HG03469 (cell line): ENCODE measurements around the gene RBM15B.

Experiments used
- ATAC-seq: cut with Tn5 transposase; IDR thresholded peaks from one replicate; pipeline ENCODE4 v1.9.1; 2021; ENCODE audit warnings: mild to moderate bottlenecking, moderate library complexity, moderate number of reproducible peaks; ENCODE audit not compliant: unreplicated experiment

The RBM15B gene

DNA sequence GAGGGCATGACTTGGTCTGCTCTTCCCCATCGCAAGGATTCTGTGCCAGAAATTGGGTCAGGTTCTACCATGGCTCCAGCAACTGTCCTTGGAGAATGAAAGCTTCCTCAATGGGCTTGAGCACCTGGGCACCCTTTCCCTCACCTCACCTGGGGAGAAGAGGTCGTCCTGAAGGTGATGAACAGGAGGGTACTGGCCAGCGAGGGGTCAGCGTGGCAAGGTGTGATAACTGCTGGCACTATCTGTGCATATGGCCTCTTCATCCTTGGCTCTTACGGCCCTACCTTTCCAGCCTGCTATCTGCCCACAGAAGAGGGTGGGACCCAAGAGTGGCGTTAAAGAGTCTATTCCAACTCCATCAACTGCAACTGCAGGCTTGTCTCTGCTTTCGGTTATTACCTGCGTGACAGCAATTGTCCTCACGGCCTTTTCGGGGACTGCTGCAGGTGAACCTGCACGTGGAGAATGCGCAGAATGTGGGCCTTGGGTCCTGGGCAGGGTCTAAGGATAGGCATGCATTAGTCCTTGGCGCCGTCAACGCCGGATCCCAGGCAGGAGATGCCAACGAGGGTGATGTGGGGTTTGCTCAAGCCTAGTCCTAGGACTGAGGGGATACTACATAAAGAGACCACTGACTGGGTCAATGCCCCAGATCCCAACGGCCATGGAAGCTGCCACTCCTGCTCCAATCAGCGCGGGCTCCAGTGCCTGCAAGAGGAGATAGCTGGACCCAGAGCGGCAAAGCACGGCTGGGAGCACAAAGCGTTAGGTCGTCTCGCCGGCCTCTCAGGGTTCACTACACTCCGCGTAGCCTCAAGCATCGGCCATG is 625 bp upstream of the RBM15B start:
- no peak for ATAC-seq

DNA sequence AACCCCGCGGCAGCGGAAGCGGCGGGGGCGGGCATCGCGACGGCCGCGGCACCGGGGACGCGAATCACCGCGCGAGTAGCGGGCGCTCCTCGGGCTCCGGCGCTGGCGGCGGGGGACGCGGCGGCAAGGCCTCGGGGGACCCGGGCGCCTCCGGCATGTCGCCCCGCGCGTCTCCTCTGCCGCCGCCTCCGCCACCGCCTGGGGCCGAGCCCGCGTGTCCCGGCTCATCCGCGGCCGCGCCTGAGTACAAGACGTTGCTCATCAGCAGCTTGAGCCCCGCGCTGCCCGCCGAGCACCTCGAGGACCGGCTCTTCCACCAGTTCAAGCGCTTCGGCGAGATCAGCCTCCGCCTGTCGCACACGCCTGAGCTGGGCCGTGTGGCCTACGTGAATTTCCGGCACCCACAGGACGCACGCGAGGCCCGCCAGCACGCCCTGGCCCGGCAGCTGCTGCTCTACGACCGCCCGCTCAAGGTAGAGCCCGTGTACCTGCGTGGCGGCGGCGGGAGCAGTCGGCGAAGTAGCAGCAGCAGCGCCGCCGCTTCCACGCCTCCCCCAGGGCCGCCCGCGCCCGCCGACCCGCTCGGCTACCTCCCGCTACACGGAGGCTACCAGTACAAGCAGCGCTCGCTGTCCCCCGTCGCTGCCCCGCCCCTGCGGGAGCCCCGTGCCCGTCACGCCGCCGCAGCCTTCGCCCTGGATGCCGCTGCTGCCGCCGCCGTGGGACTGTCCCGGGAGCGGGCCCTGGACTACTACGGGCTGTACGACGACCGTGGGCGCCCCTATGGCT is 675 bp downstream of the RBM15B start:
- ATAC-seq = no peak

DNA sequence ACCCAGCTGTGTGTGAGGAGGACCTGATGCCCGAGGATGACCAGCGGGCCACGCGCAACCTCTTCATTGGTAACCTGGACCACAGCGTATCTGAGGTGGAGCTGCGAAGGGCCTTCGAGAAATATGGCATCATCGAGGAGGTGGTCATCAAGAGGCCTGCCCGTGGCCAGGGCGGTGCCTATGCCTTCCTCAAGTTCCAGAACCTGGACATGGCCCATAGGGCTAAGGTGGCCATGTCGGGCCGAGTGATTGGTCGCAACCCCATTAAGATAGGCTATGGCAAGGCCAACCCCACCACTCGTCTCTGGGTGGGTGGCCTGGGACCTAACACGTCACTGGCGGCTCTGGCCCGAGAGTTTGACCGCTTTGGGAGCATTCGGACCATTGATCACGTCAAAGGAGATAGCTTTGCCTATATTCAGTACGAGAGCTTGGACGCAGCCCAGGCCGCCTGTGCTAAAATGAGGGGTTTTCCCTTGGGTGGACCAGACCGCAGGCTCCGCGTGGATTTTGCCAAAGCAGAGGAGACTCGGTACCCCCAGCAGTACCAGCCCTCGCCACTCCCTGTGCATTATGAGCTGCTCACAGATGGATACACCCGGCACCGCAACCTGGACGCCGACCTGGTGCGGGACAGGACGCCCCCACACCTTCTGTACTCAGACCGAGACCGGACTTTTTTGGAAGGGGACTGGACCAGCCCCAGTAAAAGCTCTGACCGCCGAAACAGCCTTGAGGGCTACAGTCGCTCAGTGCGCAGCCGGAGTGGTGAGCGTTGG is 1.5 kb downstream of the RBM15B start:
- no peak for ATAC-seq

DNA sequence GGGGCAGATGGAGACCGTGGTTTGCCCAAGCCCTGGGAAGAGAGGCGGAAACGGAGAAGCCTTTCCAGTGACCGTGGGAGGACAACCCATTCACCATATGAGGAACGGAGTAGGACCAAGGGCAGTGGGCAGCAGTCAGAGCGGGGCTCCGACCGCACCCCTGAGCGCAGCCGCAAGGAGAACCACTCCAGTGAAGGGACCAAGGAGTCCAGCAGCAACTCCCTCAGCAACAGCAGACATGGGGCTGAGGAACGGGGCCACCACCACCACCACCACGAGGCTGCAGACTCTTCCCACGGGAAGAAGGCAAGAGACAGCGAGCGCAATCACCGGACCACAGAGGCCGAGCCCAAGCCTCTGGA is 2.0 kb downstream of the RBM15B start:
- ATAC-seq = no peak

DNA sequence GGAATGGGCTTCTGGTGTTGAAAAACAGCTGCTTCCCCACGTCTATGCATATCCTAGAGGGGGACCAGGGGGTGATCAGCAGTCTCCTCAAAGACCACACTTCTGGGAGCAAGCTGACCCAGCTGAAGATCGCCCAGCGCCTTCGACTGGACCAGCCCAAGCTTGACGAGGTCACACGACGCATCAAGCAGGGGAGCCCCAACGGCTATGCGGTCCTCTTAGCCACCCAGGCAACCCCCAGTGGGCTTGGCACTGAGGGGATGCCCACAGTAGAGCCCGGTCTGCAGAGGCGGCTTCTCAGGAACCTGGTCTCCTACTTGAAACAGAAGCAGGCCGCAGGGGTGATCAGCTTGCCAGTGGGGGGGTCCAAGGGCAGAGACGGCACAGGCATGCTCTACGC is 2.5 kb downstream of the RBM15B start:
- no peak for ATAC-seq

DNA sequence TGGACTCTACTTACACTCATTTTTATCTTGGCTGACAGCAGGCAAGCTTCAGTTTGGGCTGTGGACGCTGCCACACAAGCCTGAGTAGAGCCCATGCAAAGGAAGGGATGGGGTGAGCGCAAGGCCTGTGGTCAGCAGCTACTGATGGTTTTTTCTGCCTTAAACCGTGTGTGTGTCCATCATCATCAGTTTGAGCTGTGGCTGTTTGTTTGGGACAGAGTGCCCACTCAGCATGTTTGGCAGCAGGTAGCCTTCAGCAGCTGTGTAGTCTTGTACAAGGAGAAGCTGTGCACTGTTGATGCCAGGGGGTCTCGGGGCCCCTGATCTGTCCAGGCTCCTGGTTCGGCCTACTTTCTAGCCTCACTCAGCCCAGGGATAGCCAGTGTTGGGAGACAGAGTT is 3.5 kb downstream of the RBM15B start:
- no peak for ATAC-seq

DNA sequence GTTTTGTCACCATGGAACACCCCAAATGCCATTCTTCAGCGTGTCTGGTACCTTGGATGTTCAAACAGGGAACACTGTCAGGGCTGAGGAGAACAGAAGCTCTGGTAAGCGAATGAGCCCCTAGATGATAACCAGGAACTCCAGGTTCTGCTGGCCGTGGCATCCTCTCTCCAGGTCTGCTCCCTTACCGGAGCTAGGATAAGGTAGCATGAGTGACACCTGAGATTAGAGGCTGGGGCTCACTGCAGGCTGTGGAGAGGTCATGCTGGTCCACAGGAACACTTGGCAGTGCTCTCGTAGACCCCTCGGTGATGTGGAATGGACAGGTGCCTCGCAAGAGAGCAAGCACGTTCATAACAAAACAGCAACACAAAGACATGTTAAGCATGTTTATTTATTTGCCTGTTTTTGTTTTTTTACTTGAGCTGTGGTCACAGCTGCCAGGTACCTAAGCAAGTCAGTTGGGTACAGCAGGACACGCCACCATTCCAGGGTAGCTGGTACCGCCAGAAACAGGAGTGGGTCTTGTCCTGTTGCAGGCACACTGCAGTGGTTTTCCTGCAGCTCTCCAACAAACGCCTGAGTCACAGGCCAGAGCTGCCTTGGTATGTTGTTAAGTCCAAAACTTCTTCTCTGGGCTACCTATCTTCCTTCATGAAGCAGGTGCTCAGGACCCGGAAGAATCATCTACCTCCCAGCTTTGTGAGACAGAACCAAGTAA is 4.6 kb downstream of the RBM15B start:
- ATAC-seq = no peak

DNA sequence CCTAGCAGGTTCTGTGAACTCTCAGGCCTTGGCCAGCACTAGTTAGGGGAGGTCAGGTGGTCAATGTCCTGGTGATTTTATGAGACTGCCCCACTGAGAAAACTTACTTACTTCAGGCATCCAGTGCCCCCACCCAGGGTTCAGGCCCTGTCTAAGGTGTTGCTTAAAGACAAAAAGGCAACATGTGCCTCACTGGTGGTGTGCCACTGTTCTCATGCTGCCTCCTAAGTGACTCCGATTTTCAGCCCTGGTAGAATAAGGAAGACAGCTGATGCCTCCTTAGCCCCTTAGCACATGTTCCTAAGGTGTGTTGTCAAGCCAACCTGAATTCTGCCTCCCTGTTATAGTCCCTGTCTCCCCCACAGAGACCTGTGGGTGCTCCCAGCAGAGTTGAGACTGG is 5.3 kb downstream of the RBM15B start:
- ATAC-seq = no peak

DNA sequence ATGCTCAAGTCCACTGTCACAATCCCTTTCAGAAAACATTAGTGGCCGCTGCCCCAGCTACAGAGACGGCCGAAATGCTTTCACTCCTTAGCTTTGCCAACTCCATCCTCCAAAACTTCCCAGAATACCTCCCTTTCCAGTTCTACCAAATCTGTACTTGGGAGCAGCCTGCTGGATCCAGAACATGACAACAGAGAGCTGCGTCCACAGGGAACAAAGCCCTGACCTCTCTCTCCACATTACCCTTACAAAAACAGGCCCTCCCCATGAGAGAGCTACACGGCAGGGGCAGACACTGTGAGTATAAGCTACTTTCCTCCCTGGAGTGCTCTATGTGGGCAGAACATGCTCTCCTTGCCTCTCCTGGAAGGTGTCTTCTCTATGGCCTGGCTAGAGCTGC is 6.3 kb downstream of the RBM15B start:
- ATAC-seq = no peak

DNA sequence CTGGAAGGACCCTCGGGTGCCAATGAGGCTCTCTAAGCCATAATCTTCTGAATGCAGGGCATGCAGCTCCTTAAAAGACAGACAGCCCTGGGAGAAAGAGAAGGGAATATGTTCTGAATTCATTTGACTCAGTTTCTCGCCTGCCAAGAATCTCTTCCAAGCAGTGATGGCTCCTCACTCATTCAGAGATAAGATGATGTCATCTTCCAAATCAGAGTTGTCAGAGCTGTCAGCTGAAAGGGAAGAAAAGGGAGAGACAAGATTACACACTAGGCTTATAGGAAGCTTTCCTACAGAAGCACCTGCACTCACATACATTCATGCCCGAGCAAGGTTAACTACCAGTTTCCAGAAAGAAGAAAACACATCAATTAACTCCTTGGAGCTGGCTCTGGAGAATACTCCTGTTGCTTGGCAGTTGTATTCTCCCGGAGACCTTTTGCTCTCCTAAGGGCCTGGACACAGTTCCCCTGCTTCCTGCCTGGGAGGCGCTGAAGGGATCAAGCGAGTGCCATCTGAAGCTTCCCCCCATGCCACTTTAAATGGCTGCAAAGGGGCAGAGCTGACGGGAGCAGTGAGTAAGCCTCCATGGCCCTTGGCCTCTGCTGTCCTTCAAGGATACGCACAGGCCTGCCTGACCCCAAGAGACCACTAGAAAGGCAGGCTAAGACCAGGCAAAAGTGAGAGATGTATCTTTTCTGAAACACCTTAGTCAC is 7.7 kb downstream of the RBM15B start:
- no peak for ATAC-seq

DNA sequence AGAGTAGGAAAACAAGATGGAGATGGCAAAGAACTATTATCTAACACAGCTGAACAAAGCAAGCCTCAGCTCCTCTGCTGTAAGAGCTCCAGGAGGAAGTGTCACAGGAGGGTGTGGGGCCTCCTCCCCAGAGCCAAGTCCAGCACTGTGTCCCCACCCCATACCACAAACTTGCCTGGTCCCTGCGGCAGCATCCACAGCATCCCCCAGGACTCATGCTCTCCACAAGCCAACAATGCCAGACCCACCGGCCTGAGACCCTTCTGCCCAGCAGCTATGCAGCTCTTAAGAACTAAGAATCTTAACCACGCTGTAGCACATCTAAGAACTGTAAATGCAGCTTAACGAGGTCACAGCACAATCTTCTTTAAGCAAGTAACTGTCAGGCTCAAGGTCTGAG is 9.1 kb downstream of the RBM15B start:
- no peak for ATAC-seq

DNA sequence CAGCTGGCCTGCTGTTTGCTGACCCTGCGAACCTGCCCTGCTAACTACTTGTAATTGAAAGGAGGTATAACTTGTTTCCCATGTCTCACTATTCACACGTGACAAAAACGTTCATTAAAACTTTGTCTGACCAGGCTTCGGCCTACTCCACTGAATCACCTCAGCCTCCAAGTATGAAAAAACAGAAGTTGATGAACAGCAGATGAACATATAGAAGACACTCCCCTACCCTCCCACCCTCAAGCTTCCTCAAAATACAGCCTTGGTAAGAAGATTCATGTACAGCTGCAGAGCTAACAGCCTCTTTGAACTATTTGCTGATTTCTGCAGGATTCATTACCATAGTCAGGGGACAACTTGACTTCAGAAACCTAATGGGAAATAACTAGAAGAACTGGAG is 10.7 kb downstream of the RBM15B start:
- no peak for ATAC-seq

DNA sequence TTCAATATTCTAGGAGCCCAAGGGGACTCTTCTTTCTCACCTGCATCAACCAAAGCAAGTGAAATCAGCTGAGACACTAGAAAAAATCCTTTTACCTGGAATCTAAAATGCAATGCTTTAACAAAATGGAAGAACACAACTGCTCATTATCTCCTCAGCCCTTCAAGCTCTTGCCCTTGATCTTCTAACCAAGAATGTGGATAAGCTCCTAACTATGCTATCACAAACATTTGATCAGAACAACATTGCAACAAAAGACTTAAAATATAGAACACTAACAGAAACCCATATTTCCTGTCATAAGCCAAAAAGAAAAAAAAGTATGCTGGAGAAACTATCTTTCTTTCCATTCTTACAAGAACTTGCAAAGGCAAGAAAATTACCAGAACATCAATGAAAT is 12.6 kb downstream of the RBM15B start:
- no peak for ATAC-seq

DNA sequence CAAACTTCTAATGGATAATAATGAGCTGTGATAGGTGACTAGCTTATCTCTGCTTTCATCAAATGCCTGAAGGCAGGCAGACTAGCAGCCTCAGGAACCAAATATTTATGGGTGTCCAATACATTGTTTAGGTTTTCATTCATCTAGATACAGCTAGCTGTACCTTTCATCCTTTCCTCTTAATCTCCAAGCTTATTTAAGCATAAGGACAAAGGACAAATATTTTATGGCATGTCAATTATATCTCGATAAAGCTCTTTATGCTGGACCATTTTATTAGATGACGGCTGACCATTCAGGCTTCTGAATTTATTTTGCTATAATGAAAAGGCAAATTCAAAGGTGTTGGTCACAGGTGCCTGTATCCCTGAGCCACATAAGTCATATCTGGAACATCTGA is 16.9 kb downstream of the RBM15B start:
- no peak for ATAC-seq

DNA sequence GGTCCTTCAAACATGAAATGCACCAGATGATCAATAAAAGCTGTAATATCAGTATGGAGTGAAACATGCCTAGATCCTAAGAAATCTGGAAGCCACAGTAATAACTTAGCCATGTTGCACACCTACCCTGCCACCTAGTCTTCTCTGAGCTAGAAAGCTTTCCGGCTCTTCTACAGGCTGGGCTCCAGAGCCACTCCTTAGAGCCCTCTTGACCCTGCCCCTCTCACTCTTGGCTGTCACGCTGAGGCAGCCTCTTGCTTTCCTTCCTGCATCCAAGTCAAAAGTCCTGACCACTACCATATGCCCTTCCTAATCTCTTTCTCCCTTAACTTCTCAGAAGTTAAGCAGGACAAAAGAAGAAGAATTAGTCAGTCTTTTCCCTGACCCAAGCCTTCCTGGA is 17.7 kb downstream of the RBM15B start:
- ATAC-seq = no peak

DNA sequence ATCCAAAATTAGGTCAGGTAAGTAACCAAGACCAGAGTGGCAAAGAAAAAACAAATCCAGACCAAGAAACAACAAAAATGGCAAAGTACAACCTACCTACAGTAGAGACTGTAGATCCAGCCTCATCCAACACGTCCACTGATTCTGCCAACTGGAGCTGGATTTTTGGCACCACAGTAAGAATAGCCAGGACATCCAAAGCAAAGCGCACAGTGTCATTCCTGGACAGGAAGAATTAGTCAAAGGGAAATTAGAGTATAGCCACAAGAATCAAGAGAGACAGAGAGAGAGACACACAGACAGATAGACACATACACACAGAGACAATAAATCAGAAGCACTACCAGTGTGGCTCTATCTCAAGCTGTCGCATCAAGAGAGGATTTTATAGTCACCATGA is 31.1 kb downstream of the RBM15B start:
- no peak for ATAC-seq

DNA sequence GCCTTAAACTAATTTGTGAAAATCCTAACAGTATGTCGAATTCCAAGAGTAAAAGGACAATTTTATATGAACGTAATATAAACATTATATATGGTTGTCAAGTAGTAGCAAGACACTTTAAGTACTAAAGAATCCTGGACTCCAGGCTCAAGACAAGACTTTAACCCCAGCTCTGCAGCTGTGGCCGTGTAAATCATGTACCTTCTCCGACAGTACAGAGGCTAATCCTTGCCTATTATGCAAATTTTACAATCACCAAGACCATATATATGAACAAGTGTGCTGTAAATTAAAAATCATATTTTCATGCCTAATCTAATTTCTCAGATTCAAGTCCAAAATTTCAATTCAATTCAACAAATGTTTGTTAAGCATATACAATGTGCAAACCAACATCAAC is 35.8 kb downstream of the RBM15B start:
- ATAC-seq = no peak

DNA sequence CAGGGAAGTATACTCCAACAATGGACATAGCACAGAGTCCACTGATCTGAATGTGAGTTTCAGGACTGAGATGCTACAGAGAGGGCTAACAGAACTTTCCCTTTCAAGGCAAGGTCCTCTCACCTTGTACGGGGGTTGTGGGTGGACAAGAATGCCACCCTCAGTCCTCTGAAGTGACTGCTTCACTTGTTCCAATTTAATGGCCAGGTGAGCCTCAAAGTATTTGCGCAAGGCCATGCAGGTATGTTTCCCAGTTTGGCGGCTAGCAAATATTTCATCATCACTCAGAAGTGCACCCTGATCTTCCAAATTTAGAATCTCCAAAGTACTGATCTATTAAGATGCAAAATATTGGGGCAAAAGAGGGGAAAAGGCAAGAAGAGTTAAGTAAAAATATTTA is 38.1 kb downstream of the RBM15B start:
- ATAC-seq = no peak

DNA sequence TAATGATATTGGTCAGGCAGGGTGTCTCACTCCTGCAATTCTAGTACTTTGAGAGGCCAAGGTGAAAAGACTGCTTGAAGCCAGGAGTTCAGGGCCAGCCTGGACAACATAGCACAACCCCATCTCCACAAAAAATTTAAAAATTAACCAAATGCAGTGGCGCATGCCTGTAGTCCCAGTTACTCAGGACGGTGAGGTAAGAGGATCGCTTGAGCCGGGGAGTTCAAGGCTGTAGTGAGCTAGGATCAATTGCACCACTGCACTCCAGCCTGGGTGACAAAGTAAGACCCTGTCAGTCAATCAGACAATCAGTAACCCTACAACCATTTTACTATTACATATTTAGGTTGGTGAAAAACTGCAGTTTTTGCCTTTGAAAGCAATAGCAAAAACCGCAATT is 43.0 kb downstream of the RBM15B start:
- no peak for ATAC-seq

DNA sequence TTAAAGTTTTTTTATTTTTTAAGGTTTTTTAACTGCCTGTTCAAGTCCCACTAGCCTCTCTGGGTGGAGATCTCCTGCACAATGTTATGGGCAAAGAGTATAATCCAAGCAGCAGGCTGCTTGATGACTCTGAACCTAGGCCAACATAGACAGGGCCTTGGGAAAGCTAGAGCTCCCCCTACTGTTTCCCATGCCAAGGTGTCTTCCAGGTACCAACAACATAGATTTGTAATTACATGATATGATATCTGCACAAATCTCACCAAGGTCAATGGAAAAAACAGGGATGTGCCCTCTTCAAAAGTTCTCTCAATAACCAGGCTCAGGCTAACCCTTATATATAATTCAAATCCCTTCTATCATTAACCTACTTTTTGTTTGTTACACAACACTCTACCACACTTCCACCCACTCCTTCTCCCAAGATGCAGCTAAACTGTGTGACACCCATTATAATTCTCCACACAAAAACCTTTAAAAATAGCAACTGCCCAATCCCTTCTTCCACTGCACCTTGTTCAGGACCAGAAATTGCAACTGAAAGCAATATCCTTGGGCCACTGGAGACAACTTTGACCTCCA is 43.8 kb downstream of the RBM15B start:
- ATAC-seq = no peak
